HL-60/S4 (cell line): ENCODE measurements around the gene RFX2.

Experiments used
- in situ Hi-C: fragments of 300-500 bp; cut with MboI; formaldehyde crosslinking; loops from 2 replicates; pipeline ENCODE4 v1.14.3; 2022; ENCODE audit warnings: low sequenced_read_pairs

Gene RFX2

GRCh38 chr19:6061376-6062130, 48.7 kb downstream of the RFX2 start:
- in situ Hi-C loops, result no loop called here

GRCh38 chr19:6060600-6061375, 49.5 kb downstream of the RFX2 start:
- in situ Hi-C loops, result no loop called here

GRCh38 chr19:6059988-6060599, 50.2 kb downstream of the RFX2 start:
- in situ Hi-C loops, result loop anchor here (5.0 kb wide), 1 partner anchor 57 kb away; no protein-coding TSS in a partner anchor

GRCh38 chr19:6059396-6059947, 50.8 kb downstream of the RFX2 start:
- in situ Hi-C loops, result loop anchor here (5.0 kb wide), 1 partner anchor 58 kb away; no protein-coding TSS in a partner anchor

- in situ Hi-C loops, result loop anchor here (5.0 kb wide), 1 partner anchor 59 kb away; no protein-coding TSS in a partner anchor
Observed at GRCh38 chr19:6058518-6059201, 51.6 kb downstream of the RFX2 start.

GRCh38 chr19:6057651-6058517, 52.4 kb downstream of the RFX2 start:
- in situ Hi-C loops, result loop anchor here (5.0 kb wide), 1 partner anchor 59 kb away; no protein-coding TSS in a partner anchor

GRCh38 chr19:6056801-6057650, 53.3 kb downstream of the RFX2 start:
- in situ Hi-C loops, result loop anchor here (5.0 kb wide), 1 partner anchor 60 kb away; no protein-coding TSS in a partner anchor

GRCh38 chr19:6056282-6056741, 54.0 kb downstream of the RFX2 start:
- in situ Hi-C loops, result loop anchor here (5.0 kb wide), 1 partner anchor 61 kb away; no protein-coding TSS in a partner anchor

GRCh38 chr19:6055013-6055795, 55.1 kb downstream of the RFX2 start:
- in situ Hi-C loops, result loop anchor here (5.0 kb wide), 1 partner anchor 62 kb away; no protein-coding TSS in a partner anchor

GRCh38 chr19:6048793-6049405, 61.4 kb downstream of the RFX2 start:
- in situ Hi-C loops, result loop anchor here (25.0 kb wide), 1 partner anchor 263 kb away; no protein-coding TSS in a partner anchor

- in situ Hi-C loops, result loop anchor here (25.0 kb wide), 1 partner anchor 264 kb away; no protein-coding TSS in a partner anchor
Observed at GRCh38 chr19:6048348-6048747, 62.0 kb downstream of the RFX2 start.

- in situ Hi-C loops, result loop anchor here (25.0 kb wide), 1 partner anchor 265 kb away; no protein-coding TSS in a partner anchor
Observed at GRCh38 chr19:6047741-6048251, 62.5 kb downstream of the RFX2 start.

- in situ Hi-C loops, result loop anchor here (25.0 kb wide), 1 partner anchor 265 kb away; no protein-coding TSS in a partner anchor
Observed at GRCh38 chr19:6047256-6047655, 63.0 kb downstream of the RFX2 start.

- in situ Hi-C loops, result loop anchor here (25.0 kb wide), 1 partner anchor 267 kb away; no protein-coding TSS in a partner anchor
Observed at GRCh38 chr19:6045108-6045507, 65.2 kb downstream of the RFX2 start.

GRCh38 chr19:6044056-6044805, 66.1 kb downstream of the RFX2 start:
- in situ Hi-C loops, result loop anchor here (25.0 kb wide), 1 partner anchor 268 kb away; no protein-coding TSS in a partner anchor
